HG02938 (cell line): ENCODE results near the gene SKI.

Experiments
- ATAC-seq: cut with Tn5 transposase; IDR thresholded peaks from one replicate; pipeline ENCODE4 v1.9.1; 2021; ENCODE audit warnings: mild to moderate bottlenecking, moderate library complexity; ENCODE audit not compliant: unreplicated experiment

SKI gene

GRCh38 chr1:2347896-2348295, 119.8 kb downstream of the SKI start:
- ATAC-seq: no peak

GRCh38 chr1:2348346-2349325, 120.5 kb downstream of the SKI start:
- no peak for ATAC-seq

- ATAC-seq: no peak
Observed at GRCh38 chr1:2349806-2350205, 121.7 kb downstream of the SKI start.

GRCh38 chr1:2350501-2350900, 122.4 kb downstream of the SKI start:
- ATAC-seq: no peak

GRCh38 chr1:2350911-2351655, 123.0 kb downstream of the SKI start:
- ATAC-seq: no peak

GRCh38 chr1:2351723-2352122, 123.6 kb downstream of the SKI start:
- no peak for ATAC-seq

GRCh38 chr1:2352341-2352896, 124.3 kb downstream of the SKI start:
- ATAC-seq: no peak

- ATAC-seq: no peak
Observed at GRCh38 chr1:2352897-2353550, 124.9 kb downstream of the SKI start.

GRCh38 chr1:2353551-2354438, 125.7 kb downstream of the SKI start:
- no peak for ATAC-seq

- no peak for ATAC-seq
Observed at GRCh38 chr1:2354511-2355372, 126.6 kb downstream of the SKI start.

GRCh38 chr1:2355373-2356261, 127.5 kb downstream of the SKI start:
- ATAC-seq: no peak

- ATAC-seq: no peak
Observed at GRCh38 chr1:2356401-2356800, 128.3 kb downstream of the SKI start.

- no peak for ATAC-seq
Observed at GRCh38 chr1:2356911-2357845, 129.1 kb downstream of the SKI start.

GRCh38 chr1:2358072-2358471, 130.0 kb downstream of the SKI start:
- ATAC-seq: no peak

- ATAC-seq: no peak
Observed at GRCh38 chr1:2358651-2359640, 130.8 kb downstream of the SKI start.
